ENCODE data around the gene ADAM15. TPM values are rescaled to one million over a fixed set of nuclear protein-coding genes. Genes with fewer than 3 reads are reported as not detected.

Gene ADAM15
- total RNA-seq, 1 donor = 25.1 TPM

GRCh38 chr1:155077758-155078445, 26.8 kb downstream of the ADAM15 start:
- peaks cover 51% of the 10 kb centered on the region for H3K4me1 ChIP-seq (ENCODE audit: insufficient read depth, low read length)
- H3K4me3 ChIP-seq (ENCODE audit: low read length) = no peak overlapping the region
- H3K27me3 ChIP-seq (ENCODE audit: insufficient read depth, low read length) = peaks cover 45% of the 10 kb centered on the region
- no peaks in the 10 kb centered on the region for H3K9me3 ChIP-seq (ENCODE audit: low read depth, low read length)

GRCh38 chr1:155078469-155079209, 27.5 kb downstream of the ADAM15 start, which contains the start of gene EFNA3:
Gene EFNA3 (plus strand): TSS chr1:155078837. CDS start chr1:155078942, 105 bp downstream.
- Histone ChIP-seq H3K4me3 (ENCODE audit: low read length) (no peak within 1 kb of the TSS), H3K27me3 (ENCODE audit: insufficient read depth, low read length) (peaks cover 52% of the 10 kb centered on the region), H3K9me3 (ENCODE audit: low read depth, low read length) (no peaks in the 10 kb centered on the region), H3K4me1 (ENCODE audit: insufficient read depth, low read length) (peaks cover 52% of the 10 kb centered on the region)

- H3K9me3 ChIP-seq (ENCODE audit: low read depth, low read length) = no peaks in the 10 kb centered on the region
- H3K4me1 ChIP-seq (ENCODE audit: insufficient read depth, low read length) = peaks cover 55% of the 10 kb centered on the region
- no peak overlapping the region for H3K4me3 ChIP-seq (ENCODE audit: low read length)
- H3K27me3 ChIP-seq (ENCODE audit: insufficient read depth, low read length) = peaks cover 57% of the 10 kb centered on the region
Measured at GRCh38 chr1:155079210-155079486, 28.0 kb downstream of the ADAM15 start.

- H3K27me3 ChIP-seq (ENCODE audit: insufficient read depth, low read length) = peaks cover 58% of the 10 kb centered on the region
Measured at GRCh38 chr1:155079487-155080311, 28.6 kb downstream of the ADAM15 start.

GRCh38 chr1:155080312-155081228, 29.5 kb downstream of the ADAM15 start:
- Histone ChIP-seq H3K27me3 (ENCODE audit: insufficient read depth, low read length) (peaks cover 58% of the 10 kb centered on the region), H3K4me1 (ENCODE audit: insufficient read depth, low read length) (peaks cover 63% of the 10 kb centered on the region), H3K9me3 (ENCODE audit: low read depth, low read length) (no peaks in the 10 kb centered on the region), H3K4me3 (ENCODE audit: low read length) (no peak overlapping the region)

More at GRCh38 chr1:155079487-155080311, 28.6 kb downstream of the ADAM15 start:
- H3K4me3 ChIP-seq (ENCODE audit: low read length) = no peak overlapping the region
- H3K4me1 ChIP-seq (ENCODE audit: insufficient read depth, low read length) = peaks cover 60% of the 10 kb centered on the region
- H3K9me3 ChIP-seq (ENCODE audit: low read depth, low read length) = no peaks in the 10 kb centered on the region

DNA sequence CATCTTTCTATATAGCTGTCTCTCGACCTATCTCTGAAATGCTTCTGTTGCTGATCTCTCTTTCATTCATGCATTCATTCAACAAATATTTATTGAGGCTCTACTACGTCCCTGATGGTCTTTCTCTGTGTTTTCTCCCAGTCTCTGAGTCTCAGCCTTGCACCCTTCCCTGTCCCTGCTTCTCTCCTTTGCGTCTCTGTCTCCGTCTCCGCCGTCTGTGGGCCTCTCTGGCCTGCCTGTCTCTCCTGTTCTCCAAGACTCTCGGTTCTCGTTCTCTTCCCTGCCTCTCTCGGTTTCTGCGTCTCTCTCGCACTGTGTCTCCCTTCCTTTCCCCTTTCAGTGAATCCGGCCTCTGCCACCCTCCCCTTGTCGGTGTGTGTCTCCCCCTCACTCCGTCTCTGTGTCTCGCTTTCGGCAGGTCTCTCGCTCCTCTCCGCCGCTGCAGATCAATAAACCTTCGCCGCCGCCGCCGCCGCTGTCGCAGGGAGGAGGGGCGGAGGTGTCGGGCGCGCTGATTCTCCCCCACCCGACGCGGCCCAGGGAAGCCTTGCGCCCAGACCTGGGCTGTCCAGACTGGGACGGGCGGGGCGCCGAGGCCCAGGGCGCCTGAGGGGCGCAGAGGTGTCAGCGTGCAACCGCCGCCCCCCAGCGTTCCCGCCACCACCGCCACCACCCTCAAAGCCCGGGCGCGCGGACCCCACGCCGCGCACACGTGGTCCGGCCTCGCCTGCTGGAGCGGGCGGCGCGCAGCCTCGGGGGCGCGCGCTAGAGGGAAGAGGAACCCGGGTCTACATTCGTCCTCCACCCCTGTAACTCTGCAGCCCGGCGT, 30.6 kb downstream of the ADAM15 start:
- no peak overlapping the region for H3K4me3 ChIP-seq (ENCODE audit: low read length)
- peaks cover 58% of the 10 kb centered on the region for H3K27me3 ChIP-seq (ENCODE audit: insufficient read depth, low read length)
- peaks cover 74% of the 10 kb centered on the region for H3K4me1 ChIP-seq (ENCODE audit: insufficient read depth, low read length)
- H3K9me3 ChIP-seq (ENCODE audit: low read depth, low read length) = no peaks in the 10 kb centered on the region

- Histone ChIP-seq H3K9me3 (ENCODE audit: low read depth, low read length) (no peaks in the 10 kb centered on the region), H3K27me3 (ENCODE audit: insufficient read depth, low read length) (peaks cover 58% of the 10 kb centered on the region), H3K4me3 (ENCODE audit: low read length) (no peak overlapping the region), H3K4me1 (ENCODE audit: insufficient read depth, low read length) (peaks cover 76% of the 10 kb centered on the region)
Measured at GRCh38 chr1:155082301-155083051, 31.4 kb downstream of the ADAM15 start.

DNA sequence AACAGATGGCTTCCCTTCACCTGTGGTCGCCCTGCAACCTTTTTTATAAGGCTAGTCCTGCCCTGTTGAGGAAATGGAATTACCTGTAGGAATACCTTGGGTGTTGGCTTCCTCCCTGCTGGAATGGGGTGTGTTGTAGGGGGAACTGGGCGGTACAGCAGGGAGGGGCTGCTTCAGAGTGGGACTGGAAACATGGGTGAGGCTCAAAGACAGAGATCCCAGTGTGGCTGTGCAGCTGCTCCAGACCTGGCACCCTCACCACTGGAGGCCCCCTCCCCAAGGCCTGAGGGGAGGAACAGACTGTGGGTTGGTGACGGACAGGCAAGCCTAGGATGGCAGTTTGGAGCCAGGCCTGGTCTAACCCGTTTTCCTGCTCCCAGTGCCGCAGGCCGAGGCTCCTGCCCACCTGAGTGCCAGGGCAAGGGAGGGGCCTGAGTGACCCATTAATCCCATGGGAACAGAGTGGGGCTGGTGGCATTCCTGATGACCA, 32.0 kb downstream of the ADAM15 start:
- Histone ChIP-seq H3K4me1 (ENCODE audit: insufficient read depth, low read length) (peaks cover 76% of the 10 kb centered on the region), H3K4me3 (ENCODE audit: low read length) (no peak overlapping the region), H3K27me3 (ENCODE audit: insufficient read depth, low read length) (peaks cover 54% of the 10 kb centered on the region), H3K9me3 (ENCODE audit: low read depth, low read length) (no peaks in the 10 kb centered on the region)

- H3K4me1 ChIP-seq (ENCODE audit: insufficient read depth, low read length) = peaks cover 68% of the 10 kb centered on the region
- no peak overlapping the region for H3K4me3 ChIP-seq (ENCODE audit: low read length)
- peaks cover 48% of the 10 kb centered on the region for H3K27me3 ChIP-seq (ENCODE audit: insufficient read depth, low read length)
- no peaks in the 10 kb centered on the region for H3K9me3 ChIP-seq (ENCODE audit: low read depth, low read length)
Measured at GRCh38 chr1:155083865-155084721, 33.0 kb downstream of the ADAM15 start.

GRCh38 chr1:155084722-155085503, 33.8 kb downstream of the ADAM15 start:
- Histone ChIP-seq H3K4me1 (ENCODE audit: insufficient read depth, low read length) (peaks cover 60% of the 10 kb centered on the region), H3K4me3 (ENCODE audit: low read length) (peak overlapping the region; percentile 73), H3K27me3 (ENCODE audit: insufficient read depth, low read length) (peaks cover 40% of the 10 kb centered on the region), H3K9me3 (ENCODE audit: low read depth, low read length) (no peaks in the 10 kb centered on the region)

GRCh38 chr1:155085504-155086127, 34.5 kb downstream of the ADAM15 start:
- H3K27me3 ChIP-seq (ENCODE audit: insufficient read depth, low read length) = peaks cover 34% of the 10 kb centered on the region
- H3K4me1 ChIP-seq (ENCODE audit: insufficient read depth, low read length) = peaks cover 53% of the 10 kb centered on the region
- peak overlapping the region; percentile 73 for H3K4me3 ChIP-seq (ENCODE audit: low read length)

More at GRCh38 chr1:155085504-155086127, 34.5 kb downstream of the ADAM15 start:
- no peaks in the 10 kb centered on the region for H3K9me3 ChIP-seq (ENCODE audit: low read depth, low read length)

Data from mononuclear cell (primary cell).